Thyroid gland (tissue), 4 donors: ENCODE results near the gene A1CF. TPM values are rescaled to one million over a fixed set of nuclear protein-coding genes. Genes with fewer than 3 reads are reported as not detected.

ENCODE experiments used
- DNase-seq, 2 donors: peaks; one replicate each; pipeline ENCODE4 v3.0.0-alpha.2; 2019
- H3K27ac ChIP-seq, 3 donors: fragments of 200-600 bp; sonication (generic); 1 replicate in 2 of 3; 2 replicates in 1 of 3; pipeline ENCODE4 v1.5.1; 2016 to 2019; ENCODE audit warnings: mild to moderate bottlenecking in 1 of 3, moderate library complexity in 1 of 3
- H3K27me3 ChIP-seq: fragments of 200-600 bp; sonication (generic); one replicate; pipeline ENCODE4 v1.5.1; 2019
- H3K36me3 ChIP-seq, 2 donors: fragments of 200-600 bp; sonication (generic); one replicate each; pipeline ENCODE4 v1.5.1; 2016 to 2019
- H3K4me1 ChIP-seq, 2 donors: fragments of 200-600 bp; sonication (generic); one replicate each; pipeline ENCODE4 v1.5.1; 2017 to 2019
- H3K4me3 ChIP-seq, 3 donors: fragments of 200-600 bp; sonication (generic); replicated peaks in 1 of 3; 1 replicate in 2 of 3; 2 replicates in 1 of 3; pipeline ENCODE4 v1.5.1; 2016; ENCODE audit warnings: mild to moderate bottlenecking in 1 of 3
- H3K9me3 ChIP-seq: fragments of 200-600 bp; sonication (generic); one replicate; pipeline ENCODE4 v1.5.1; 2017
- POLR2A ChIP-seq, 2 donors: fragments of 450-650 bp; IDR thresholded peaks; one replicate each; pipeline ENCODE4 v1.6.1; 2017; ENCODE audit warnings: antibody characterized with exemption in 2 of 2, mild to moderate bottlenecking in 2 of 2, moderate library complexity in 1 of 2
- WGBS, 2 donors: methylation state at CpG; one replicate each; pipeline ENCODE4 v1.1.5; 2017; 5-methylcytosine and 5-hydroxymethylcytosine counted together
- intact Hi-C: fragments of 100-400 bp; cut with DNase I; formaldehyde crosslinking; loops from one replicate; pipeline ENCODE4 v1.15.1; 2023
- total RNA-seq, 4 donors: library from RNA; depleted of rRNA; stranded (reverse); fragments of >200 nt; gene quantifications; one replicate each; pipeline ENCODE4 v1.2.3, GENCODE V29; 2016
- TF ChIP-seq, protein P1 (sequence below), 6 experiments: fragments of 200-600 bp in 3 of 6; fragments of 450-650 bp in 3 of 6; sonication (generic) in 3 of 6; IDR thresholded peaks; one replicate each; pipeline ENCODE4 v1.5.1; 2016 to 2019; ENCODE audit warnings: antibody characterized with exemption in 6 of 6, mild to moderate bottlenecking in 2 of 6, inconsistent platforms in 1 of 6, moderate library complexity in 1 of 6

A1CF gene
- total RNA-seq, 4 donors from 2014 or later: not detected

DNA sequence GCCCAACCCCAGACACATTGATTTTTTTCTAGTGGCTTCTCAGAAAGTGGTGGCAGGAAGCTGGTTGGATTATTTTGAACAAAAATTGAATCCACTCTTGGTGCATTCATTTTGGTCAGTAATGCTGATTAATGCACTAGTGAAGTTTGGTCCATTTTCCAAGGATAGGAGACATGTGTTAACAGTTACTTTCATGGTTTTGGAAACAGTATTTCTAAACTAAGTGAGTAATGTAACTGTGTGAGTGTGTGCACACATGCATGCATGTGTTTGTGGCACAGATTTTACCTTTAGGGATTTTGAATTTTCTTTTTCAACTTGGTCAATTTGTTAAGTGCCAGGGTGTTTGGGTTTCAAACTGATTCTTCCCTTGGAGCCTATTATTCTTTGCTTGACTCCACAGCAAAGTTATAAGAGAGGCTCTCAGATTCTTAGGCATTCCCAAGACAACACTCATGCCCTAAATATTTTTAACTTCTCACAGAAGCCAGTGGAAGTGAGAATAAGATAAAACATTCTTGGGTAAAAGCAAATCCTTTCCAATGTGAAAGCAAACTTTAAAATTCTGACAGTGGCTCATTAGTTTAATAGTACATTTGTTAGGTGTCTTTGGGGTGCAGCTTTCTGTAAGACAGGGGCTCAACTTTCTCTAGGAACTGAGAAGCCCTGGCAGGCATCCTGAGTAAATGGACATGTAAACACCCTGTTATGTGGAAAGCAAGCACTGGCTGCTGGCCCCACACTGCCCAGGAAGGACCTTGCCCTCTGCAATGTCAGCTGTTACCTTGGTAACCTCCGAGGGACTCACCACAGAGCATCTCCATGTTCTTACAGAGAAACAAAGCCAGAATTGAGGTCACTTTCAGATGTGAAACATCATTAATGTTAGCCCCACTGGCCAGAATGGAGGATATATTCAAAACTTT lies 77.3 kb downstream of the A1CF start:
- Histone ChIP-seq H3K9me3 (no peaks in the 10 kb centered on the region), H3K36me3 (no peaks in the 10 kb centered on the region), H3K4me3 (no peak overlapping the region), H3K4me1 (peaks cover 5 to 18% of the 10 kb centered on the region in 2 donors), H3K27me3 (no peaks in the 10 kb centered on the region), H3K27ac (peak overlapping the region in 1 of 3 donors; percentile 47)
- TF ChIP-seq POLR2A (IDR thresholded peaks at IDR 0.05): no peak
- TF ChIP-seq, protein P1, sequence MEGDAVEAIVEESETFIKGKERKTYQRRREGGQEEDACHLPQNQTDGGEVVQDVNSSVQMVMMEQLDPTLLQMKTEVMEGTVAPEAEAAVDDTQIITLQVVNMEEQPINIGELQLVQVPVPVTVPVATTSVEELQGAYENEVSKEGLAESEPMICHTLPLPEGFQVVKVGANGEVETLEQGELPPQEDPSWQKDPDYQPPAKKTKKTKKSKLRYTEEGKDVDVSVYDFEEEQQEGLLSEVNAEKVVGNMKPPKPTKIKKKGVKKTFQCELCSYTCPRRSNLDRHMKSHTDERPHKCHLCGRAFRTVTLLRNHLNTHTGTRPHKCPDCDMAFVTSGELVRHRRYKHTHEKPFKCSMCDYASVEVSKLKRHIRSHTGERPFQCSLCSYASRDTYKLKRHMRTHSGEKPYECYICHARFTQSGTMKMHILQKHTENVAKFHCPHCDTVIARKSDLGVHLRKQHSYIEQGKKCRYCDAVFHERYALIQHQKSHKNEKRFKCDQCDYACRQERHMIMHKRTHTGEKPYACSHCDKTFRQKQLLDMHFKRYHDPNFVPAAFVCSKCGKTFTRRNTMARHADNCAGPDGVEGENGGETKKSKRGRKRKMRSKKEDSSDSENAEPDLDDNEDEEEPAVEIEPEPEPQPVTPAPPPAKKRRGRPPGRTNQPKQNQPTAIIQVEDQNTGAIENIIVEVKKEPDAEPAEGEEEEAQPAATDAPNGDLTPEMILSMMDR (IDR thresholded peaks at IDR 0.05): no peak
- WGBS, 2 donors: 11 to 25% methylated on average over 1 of the region's 1 CpG
- intact Hi-C loops: no loop called here
- DNase-seq: no peak

DNA sequence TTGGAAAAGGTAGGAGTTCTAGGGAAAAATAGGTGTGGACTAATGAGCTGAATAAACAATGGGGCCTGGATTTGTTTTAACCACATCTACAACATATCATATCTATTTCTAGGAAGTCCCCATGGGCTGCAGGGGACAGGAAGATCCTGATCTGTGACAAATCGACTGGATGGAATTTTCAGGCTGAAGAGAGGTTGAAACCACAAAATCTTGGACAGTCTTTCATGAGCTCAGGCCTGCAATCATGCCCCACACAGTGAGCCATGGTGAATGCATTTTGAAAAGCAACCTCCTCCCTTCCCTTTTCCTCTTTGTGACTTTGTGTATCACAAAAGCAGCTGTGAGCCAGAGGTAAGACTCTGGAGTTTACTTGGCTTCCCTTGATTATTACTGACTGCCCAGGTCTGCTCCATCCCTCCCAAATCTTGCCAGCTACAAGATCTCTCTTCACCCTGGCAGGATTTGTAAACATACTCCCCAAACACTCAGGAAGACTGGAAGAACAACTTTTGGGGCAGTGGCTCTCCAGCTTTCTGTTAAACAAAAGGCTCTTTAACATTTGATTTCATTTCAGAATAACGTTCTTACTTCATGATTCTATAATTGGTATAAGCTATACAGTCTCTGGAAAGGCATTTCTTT lies 79.3 kb downstream of the A1CF start:
- Histone ChIP-seq H3K4me1 (peaks cover 5 to 18% of the 10 kb centered on the region in 2 donors), H3K4me3 (no peak overlapping the region), H3K27ac (peak overlapping the region in 1 of 3 donors; percentile 23), H3K9me3 (no peaks in the 10 kb centered on the region), H3K36me3 (no peaks in the 10 kb centered on the region), H3K27me3 (no peaks in the 10 kb centered on the region)
- peak; percentile 36 to 43 for DNase-seq
- intact Hi-C loops: no loop called here
- TF ChIP-seq POLR2A (IDR thresholded peaks at IDR 0.05): no peak
- TF ChIP-seq, protein P1 (IDR thresholded peaks at IDR 0.05): no peak
- 16 to 28% methylated on average over 2 of the region's 2 CpGs for WGBS, 2 donors

GRCh38 chr10:50799595-50799994 lies 85.8 kb downstream of the A1CF start:
- H3K4me1 ChIP-seq: no peaks in the 10 kb centered on the region
- WGBS, 2 donors: 84 to 87% methylated on average over 1 of the region's 1 CpG
- no peaks in the 10 kb centered on the region for H3K36me3 ChIP-seq
- no peaks in the 10 kb centered on the region for H3K9me3 ChIP-seq
- DNase-seq: no peak
- no peak overlapping the region for H3K4me3 ChIP-seq
- TF ChIP-seq, protein P1 (IDR thresholded peaks at IDR 0.05): no peak
- TF ChIP-seq POLR2A (IDR thresholded peaks at IDR 0.05): no peak
- H3K27me3 ChIP-seq: no peaks in the 10 kb centered on the region
- intact Hi-C loops: no loop called here
- H3K27ac ChIP-seq: no peak overlapping the region

DNA sequence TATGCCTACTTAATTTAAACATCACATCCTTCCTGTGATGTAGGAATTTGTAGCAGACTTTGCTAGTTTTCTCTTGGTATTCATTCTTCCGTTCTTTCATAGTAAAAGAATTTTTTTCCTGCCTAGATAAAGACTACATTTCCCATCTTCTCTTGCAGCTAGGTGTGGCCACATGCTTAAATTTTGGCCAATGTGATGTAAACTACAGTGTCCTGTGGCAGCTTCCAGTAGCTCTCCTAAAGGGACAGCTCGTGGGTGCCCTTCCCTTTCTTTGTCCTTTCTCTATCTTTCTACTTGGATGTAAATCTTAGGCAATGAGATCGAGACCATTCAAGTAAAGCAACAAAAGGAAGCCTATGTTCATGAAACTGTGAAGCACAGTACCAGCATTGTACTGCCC lies 87.1 kb downstream of the A1CF start:
- DNase-seq: no peak
- Histone ChIP-seq H3K4me3 (no peak overlapping the region), H3K27me3 (no peaks in the 10 kb centered on the region), H3K36me3 (no peaks in the 10 kb centered on the region), H3K9me3 (no peaks in the 10 kb centered on the region), H3K4me1 (no peaks in the 10 kb centered on the region), H3K27ac (no peak overlapping the region)
- TF ChIP-seq POLR2A (IDR thresholded peaks at IDR 0.05): no peak
- TF ChIP-seq, protein P1 (IDR thresholded peaks at IDR 0.05): no peak
- 82 to 90% methylated on average over 3 of the region's 3 CpGs for WGBS, 2 donors
- intact Hi-C loops: no loop called here

- Histone ChIP-seq H3K36me3 (no peaks in the 10 kb centered on the region), H3K9me3 (no peaks in the 10 kb centered on the region), H3K4me1 (no peaks in the 10 kb centered on the region), H3K27ac (no peak overlapping the region), H3K4me3 (no peak overlapping the region), H3K27me3 (no peaks in the 10 kb centered on the region)
- DNase-seq: no peak
- TF ChIP-seq POLR2A (IDR thresholded peaks at IDR 0.05): no peak
- TF ChIP-seq, protein P1 (IDR thresholded peaks at IDR 0.05): no peak
- 93 to 94% methylated on average over 1 of the region's 1 CpG for WGBS, 2 donors
- intact Hi-C loops: no loop called here
Measured at GRCh38 chr10:50796693-50797092, 88.7 kb downstream of the A1CF start.
